Spleen (tissue), 11 donors: ENCODE measurements around the gene FAM89A. TPM values are rescaled to one million over a fixed set of nuclear protein-coding genes. Genes with fewer than 3 reads are reported as not detected.

Source experiments
- DNase-seq: peaks from one replicate; pipeline ENCODE4 v3.0.0-alpha.2; 2020
- H3K27ac ChIP-seq, 8 donors: fragments of 200-600 bp; sonication (generic) in 7 of 8; 1 replicate in 4 of 8; 2 replicates in 4 of 8; pipeline versions ENCODE4 v1.5.0 to v1.8.0; 2016 to 2021; ENCODE audit warnings: inconsistent platforms in 4 of 8, mild to moderate bottlenecking in 4 of 8, moderate library complexity in 1 of 8
- H3K27me3 ChIP-seq, 7 donors: fragments of 200-600 bp; sonication (generic) in 6 of 7; replicated peaks in 1 of 7; 1 replicate in 4 of 7; 2 replicates in 3 of 7; pipeline versions ENCODE4 v1.5.0 to v1.8.0; 2016 to 2021; ENCODE audit warnings: inconsistent platforms in 3 of 7, mild to moderate bottlenecking in 1 of 7
- H3K36me3 ChIP-seq, 6 donors: fragments of 200-600 bp; sonication (generic) in 5 of 6; 1 replicate in 4 of 6; 2 replicates in 2 of 6; pipeline versions ENCODE4 v1.5.0 to v1.8.0; 2016 to 2021; ENCODE audit warnings: inconsistent platforms in 2 of 6
- H3K4me1 ChIP-seq, 6 donors: fragments of 200-600 bp; sonication (generic) in 5 of 6; 1 replicate in 3 of 6; 2 replicates in 3 of 6; pipeline versions ENCODE4 v1.5.0 to v1.8.0; 2016 to 2021; ENCODE audit warnings: inconsistent platforms in 3 of 6
- H3K4me3 ChIP-seq, 8 donors: fragments of 200-600 bp; sonication (generic) in 7 of 8; 1 replicate in 4 of 8; 2 replicates in 4 of 8; pipeline versions ENCODE4 v1.5.0 to v1.8.0; 2016 to 2021; ENCODE audit warnings: inconsistent platforms in 4 of 8, mild to moderate bottlenecking in 4 of 8, moderate library complexity in 2 of 8
- H3K9me3 ChIP-seq, 8 donors: fragments of 200-600 bp; sonication (generic) in 7 of 8; 1 replicate in 4 of 8; 2 replicates in 4 of 8; pipeline versions ENCODE4 v1.5.0 to v1.8.0; 2016 to 2021; ENCODE audit warnings: inconsistent platforms in 4 of 8
- POLR2A ChIP-seq, 3 donors: fragments of 450-650 bp; IDR thresholded peaks; one replicate each; pipeline ENCODE4 v1.5.1; 2017; ENCODE audit warnings: antibody characterized with exemption in 3 of 3, mild to moderate bottlenecking in 1 of 3
- POLR2AphosphoS5 ChIP-seq, 3 donors: sonication (generic); formaldehyde crosslinking; IDR thresholded peaks; one replicate each; pipeline ENCODE4 v1.5.1; 2017; ENCODE audit warnings: antibody characterized with exemption in 3 of 3
- WGBS, 5 donors: extraction: QIAGEN DNeasy Blood & Tissue Kit in 3 of 5; methylation state at CpG; one replicate each; pipeline versions ENCODE4 v1.1.5 to v1.1.7; 2013 to 2018; 5-methylcytosine and 5-hydroxymethylcytosine counted together
- intact Hi-C: fragments of 100-400 bp; cut with DNase I; formaldehyde crosslinking; loops from one replicate; pipeline ENCODE4 v1.15.0; 2023; ENCODE audit warnings: low total_unique reads
- polyA plus RNA-seq, 3 donors: library from polyadenylated mRNA; stranded (reverse); fragments of 200-250 nt; gene quantifications; one replicate each; pipeline ENCODE4 v1.2.1, GENCODE V29; 2013
- total RNA-seq, 7 donors: library from RNA; depleted of rRNA in 3 of 7; stranded (reverse); fragments of >200 nt in 3 of 7; fragmentation: NEBNext Ultra II Directional in 4 of 7; extraction: Animal tissue kit (Norgen Biotek cat#: 25700) in 4 of 7; gene quantifications; one replicate each; pipeline versions ENCODE4 v1.1.0 to v1.2.1, GENCODE V29; 2016 to 2021
- TF ChIP-seq, protein P1 (sequence below), 11 experiments: fragments of 200-600 bp in 7 of 11; fragments of 450-650 bp in 4 of 11; sonication (generic) in 4 of 11; IDR thresholded peaks in 8 of 11; conservative IDR thresholded peaks in 3 of 11; 1 replicate in 7 of 11; 2 replicates in 4 of 11; pipeline versions ENCODE4 v1.4.0 to v1.8.0; 2016 to 2021; ENCODE audit warnings: antibody characterized with exemption in 11 of 11, inconsistent platforms in 4 of 11, mild to moderate bottlenecking in 1 of 11
- donor health status: healthy with polysubstance abuse.
- donor health status: DM: no; HTN: no; CAD: no; lungs with moderate emphysema.
- donor health status: DM: no; HTN: no; CAD: no.
- donor health status: Bipolar disorder and iron deficiency.
- donor health status: healthy.
- donor health status: DM: no; HTN: no; CAD: no.
- donor health status: DM: yes; HTN: yes; CAD: no.

The FAM89A gene
- total and polyA plus RNA-seq, 10 donors, result 9.8 to 54.8 (median 34.8) TPM

DNA sequence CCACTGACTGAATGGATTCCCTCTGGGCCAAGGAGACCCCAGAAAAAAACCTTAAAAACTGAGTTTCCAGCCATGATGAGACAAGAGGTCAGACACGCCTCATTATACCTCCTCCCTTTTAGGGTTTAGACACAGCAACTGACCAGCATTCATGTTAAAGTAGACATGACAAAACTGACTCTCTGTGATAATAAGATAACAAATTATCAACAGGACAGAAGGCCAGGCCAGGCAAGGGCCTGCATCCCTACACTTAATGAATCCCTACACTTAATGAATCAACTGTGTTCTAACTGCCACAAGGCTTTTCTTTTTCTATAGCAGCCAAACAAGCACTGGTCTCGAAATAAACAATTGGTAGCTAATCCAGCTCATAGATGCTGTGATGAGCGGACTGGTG is 33.3 kb upstream of the FAM89A start:
- Histone ChIP-seq H3K27ac (no peak overlapping the region), H3K9me3 (no peaks in the 10 kb centered on the region), H3K36me3 (no peaks in the 10 kb centered on the region), H3K4me1 (peaks cover 0 to 37% (median 0%) of the 10 kb centered on the region in 6 donors), H3K27me3 (no peaks in the 10 kb centered on the region), H3K4me3 (no peak overlapping the region)
- intact Hi-C loops, result no loop called here
- TF ChIP-seq, protein P1, sequence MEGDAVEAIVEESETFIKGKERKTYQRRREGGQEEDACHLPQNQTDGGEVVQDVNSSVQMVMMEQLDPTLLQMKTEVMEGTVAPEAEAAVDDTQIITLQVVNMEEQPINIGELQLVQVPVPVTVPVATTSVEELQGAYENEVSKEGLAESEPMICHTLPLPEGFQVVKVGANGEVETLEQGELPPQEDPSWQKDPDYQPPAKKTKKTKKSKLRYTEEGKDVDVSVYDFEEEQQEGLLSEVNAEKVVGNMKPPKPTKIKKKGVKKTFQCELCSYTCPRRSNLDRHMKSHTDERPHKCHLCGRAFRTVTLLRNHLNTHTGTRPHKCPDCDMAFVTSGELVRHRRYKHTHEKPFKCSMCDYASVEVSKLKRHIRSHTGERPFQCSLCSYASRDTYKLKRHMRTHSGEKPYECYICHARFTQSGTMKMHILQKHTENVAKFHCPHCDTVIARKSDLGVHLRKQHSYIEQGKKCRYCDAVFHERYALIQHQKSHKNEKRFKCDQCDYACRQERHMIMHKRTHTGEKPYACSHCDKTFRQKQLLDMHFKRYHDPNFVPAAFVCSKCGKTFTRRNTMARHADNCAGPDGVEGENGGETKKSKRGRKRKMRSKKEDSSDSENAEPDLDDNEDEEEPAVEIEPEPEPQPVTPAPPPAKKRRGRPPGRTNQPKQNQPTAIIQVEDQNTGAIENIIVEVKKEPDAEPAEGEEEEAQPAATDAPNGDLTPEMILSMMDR (IDR thresholded peaks at IDR 0.05 in 8 of 11, conservative IDR thresholded peaks at IDR 0.05 in 3 of 11), result no peak
- TF ChIP-seq POLR2AphosphoS5 (IDR thresholded peaks at IDR 0.05) (no peak), POLR2A (IDR thresholded peaks at IDR 0.05) (no peak)
- no peak for DNase-seq
- 87 to 99% (median 88%) methylated on average over 3 of the region's 3 CpGs for WGBS, 5 donors

DNA sequence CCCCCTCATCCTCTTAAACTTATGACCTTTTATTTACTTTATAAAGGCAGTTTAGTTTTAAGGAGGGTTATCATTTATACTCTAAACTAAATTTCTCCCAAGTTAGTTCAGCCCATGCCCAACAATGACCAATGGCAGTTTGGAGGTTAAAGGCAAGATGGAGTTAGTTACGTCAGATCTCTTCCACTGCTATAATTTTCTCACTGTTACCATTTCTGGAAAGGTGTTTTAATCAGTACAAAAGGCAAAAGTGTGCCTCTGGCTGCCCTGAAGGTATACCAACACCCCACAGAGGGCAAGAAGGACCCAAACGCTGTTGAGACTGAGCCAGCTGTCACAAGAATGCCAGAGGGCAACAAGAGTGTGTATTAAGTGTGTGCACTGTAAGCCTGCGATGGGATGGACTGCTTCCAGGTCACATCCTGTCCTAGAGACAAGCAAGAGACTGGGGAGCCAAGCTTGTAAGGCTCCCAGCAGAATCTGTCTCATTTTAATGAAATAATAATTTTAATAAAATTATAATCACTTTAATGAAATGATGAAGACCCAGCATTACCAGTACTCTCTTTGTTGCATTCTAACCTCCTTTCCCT is 32.5 kb upstream of the FAM89A start:
- Histone ChIP-seq H3K4me1 (peaks cover 0 to 37% (median 0%) of the 10 kb centered on the region in 6 donors), H3K27ac (no peak overlapping the region), H3K27me3 (no peaks in the 10 kb centered on the region), H3K4me3 (no peak overlapping the region), H3K36me3 (no peaks in the 10 kb centered on the region), H3K9me3 (no peaks in the 10 kb centered on the region)
- intact Hi-C loops, result no loop called here
- 64 to 93% (median 80%) methylated on average over 3 of the region's 3 CpGs for WGBS, 5 donors
- TF ChIP-seq, protein P1 (IDR thresholded peaks at IDR 0.05 in 8 of 11, conservative IDR thresholded peaks at IDR 0.05 in 3 of 11), result no peak
- TF ChIP-seq POLR2A (IDR thresholded peaks at IDR 0.05) (no peak), POLR2AphosphoS5 (IDR thresholded peaks at IDR 0.05) (no peak)
- DNase-seq, result no peak

DNA sequence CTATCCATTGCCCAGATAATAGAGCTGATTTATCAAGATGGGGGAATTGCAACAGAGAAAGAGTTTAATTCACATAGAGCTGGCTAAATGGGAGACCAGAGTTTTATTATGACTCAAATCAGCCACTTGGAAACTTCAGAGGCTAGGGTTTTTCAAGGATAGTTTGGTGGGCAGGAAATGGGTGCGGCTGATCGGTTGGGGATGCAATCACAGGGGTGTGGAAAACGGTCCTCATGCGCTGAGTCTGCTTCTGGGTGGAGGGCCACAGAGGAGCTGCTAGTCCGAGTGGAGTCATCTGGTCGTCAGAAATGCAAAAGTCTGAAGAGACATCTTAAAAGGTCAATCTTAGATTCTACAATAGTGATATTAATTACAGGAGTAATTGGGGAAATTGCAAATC is 32.0 kb upstream of the FAM89A start:
- Histone ChIP-seq H3K36me3 (no peaks in the 10 kb centered on the region), H3K4me1 (peaks cover 0 to 37% (median 0%) of the 10 kb centered on the region in 6 donors), H3K9me3 (no peaks in the 10 kb centered on the region), H3K27ac (no peak overlapping the region), H3K4me3 (no peak overlapping the region), H3K27me3 (no peaks in the 10 kb centered on the region)
- no peak for TF ChIP-seq POLR2A (IDR thresholded peaks at IDR 0.05)
- TF ChIP-seq POLR2AphosphoS5 (IDR thresholded peaks at IDR 0.05), result no peak
- TF ChIP-seq, protein P1 (IDR thresholded peaks at IDR 0.05 in 8 of 11, conservative IDR thresholded peaks at IDR 0.05 in 3 of 11), result no peak
- 65 to 79% (median 71%) methylated on average over 6 of the region's 6 CpGs for WGBS, 5 donors
- DNase-seq, result no peak
- intact Hi-C loops, result no loop called here

DNA sequence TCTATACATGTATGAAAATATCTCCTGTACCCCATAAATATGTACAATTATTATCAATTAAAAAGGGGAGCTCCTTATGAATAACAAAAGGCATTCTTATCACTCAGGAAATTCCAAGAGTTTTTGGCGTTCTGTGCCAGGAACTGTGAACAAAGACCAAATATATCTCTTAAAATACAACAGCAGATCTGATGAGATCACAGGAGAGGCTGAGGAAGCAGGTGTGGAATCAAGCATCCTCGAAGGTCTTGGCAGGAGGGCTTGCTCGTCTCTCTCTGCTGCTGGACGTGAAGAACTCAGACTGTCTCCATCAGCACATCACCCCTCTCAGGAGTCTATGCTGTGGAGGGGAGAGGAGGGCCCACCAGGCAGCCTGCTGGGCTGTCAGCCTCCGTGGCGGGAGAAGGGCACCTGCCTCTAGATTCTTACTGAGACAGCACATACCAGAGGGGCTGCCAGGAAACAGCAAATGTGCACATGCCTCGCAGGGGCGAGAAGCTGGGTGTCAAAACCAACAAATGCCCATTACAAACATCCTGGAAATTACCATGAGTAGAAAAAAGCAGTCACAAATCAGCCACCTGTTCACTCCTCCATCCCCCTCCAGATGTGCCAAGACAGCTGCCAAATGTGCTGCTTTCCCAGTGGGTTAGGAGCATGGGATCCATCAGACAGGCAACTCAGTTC is 30.8 kb upstream of the FAM89A start:
- 46 to 66% (median 65%) methylated on average over 4 to 8 of the region's 8 CpGs for WGBS, 5 donors

More for the DNA sequence above, 30.8 kb upstream of the FAM89A start:
- Histone ChIP-seq H3K36me3 (no peaks in the 10 kb centered on the region), H3K27me3 (no peaks in the 10 kb centered on the region), H3K4me1 (peaks cover 0 to 37% (median 0%) of the 10 kb centered on the region in 6 donors), H3K27ac (no peak overlapping the region), H3K9me3 (no peaks in the 10 kb centered on the region), H3K4me3 (no peak overlapping the region)
- TF ChIP-seq, protein P1 (IDR thresholded peaks at IDR 0.05 in 8 of 11, conservative IDR thresholded peaks at IDR 0.05 in 3 of 11), result no peak
- TF ChIP-seq POLR2A (IDR thresholded peaks at IDR 0.05), result no peak
- TF ChIP-seq POLR2AphosphoS5 (IDR thresholded peaks at IDR 0.05), result no peak
- intact Hi-C loops, result no loop called here
- DNase-seq, result no peak
